ENCODE measurements around the gene CGB2.

CGB2 gene

GRCh38 chr19:49031642-49032301 lies at the start of gene CGB2:
Gene CGB2 (plus strand): TSS chr19:49031890. CDS start chr19:49032096, 206 bp downstream.
- peak; percentile 55 for DNase-seq

DNA sequence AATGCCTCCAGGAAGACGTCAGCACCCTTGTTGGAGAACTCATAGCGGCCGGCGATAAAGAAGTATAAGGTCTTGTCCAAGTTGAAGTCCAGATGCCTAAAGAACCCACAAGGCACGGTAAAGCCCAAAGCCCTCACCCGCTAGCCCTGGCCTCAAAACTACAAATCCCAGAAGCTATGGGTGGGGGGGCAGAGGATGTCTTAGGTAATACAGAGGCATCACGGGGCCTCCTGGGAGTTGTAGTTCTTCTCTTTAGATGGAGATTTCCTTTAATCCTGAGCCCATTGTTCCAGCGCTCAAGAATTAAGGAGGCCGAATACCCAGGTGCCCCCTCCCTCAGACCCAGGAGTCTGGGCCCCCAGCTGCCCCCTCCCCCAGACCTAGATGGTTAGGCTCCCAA lies 49.4 kb upstream of the CGB2 start:
- DNase-seq: no peak

- DNase-seq: no peak
Measured at GRCh38 chr19:48985711-48986110, 46.0 kb upstream of the CGB2 start.

DNA sequence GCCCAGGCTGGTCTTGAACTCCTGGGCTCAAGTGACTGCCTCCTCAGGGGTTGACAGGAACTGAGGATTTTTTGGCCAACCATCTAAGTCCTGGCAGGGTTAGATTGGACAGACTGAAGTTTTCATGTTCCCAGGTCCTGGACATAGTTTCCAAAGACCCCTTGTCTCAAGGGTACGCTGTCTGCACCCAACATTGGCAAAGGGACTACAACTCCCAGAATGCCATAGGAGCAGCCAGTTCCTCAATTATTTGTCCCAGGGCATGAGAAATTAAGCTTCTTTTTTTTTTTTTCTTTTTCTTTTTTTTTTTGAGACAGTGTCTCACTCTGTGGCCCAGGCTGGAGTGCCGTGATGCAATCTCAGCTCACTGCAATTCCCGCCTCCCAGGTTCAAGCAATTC lies 45.5 kb upstream of the CGB2 start:
- no peak for DNase-seq

GRCh38 chr19:48987323-48987722 lies 44.4 kb upstream of the CGB2 start:
- DNase-seq: no peak

DNA sequence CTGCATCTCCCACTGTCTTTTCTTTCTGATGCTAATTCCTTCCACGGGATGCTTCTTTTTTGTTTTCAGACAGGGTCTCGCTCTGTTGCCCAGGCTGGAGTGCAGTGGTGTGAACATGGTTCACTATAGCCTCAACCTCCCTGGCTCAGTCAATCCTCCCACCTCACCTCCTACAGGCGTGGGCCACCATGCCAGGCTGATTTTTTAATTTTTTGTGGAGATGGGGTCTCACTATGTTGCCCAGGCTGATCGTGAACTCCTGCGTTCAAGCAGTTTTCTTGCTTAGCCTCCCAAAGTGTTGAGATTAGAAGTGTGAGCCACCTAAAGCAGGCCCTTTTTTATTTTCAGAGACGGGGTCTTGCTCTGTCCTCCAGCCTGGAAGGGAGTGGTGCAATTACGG lies 43.4 kb upstream of the CGB2 start:
- DNase-seq: no peak

DNA sequence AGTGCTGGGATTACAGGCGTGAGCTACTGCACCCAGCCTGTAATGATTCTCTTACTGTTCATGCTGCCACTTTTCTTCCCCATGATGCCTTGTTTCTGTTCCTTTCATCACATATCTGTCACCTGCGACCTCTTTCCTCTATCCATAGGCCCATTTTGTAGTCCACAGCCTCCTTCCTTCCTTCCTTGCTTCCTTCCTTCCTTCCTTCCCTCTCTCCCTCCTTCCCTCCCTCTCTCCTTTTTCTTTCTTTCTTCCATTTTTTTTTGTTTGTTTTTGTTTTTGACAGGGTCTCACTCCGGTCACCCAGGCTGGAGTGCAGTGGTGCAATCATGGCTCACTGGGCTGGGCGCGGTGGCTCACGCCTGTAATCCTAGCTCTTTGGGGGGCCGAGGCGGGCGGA lies 42.8 kb upstream of the CGB2 start:
- DNase-seq: no peak

- no peak for DNase-seq
Measured at GRCh38 chr19:48989701-48990291, 41.9 kb upstream of the CGB2 start.

- no peak for DNase-seq
Measured at GRCh38 chr19:48990400-48990799, 41.3 kb upstream of the CGB2 start.

GRCh38 chr19:48991011-48991609 lies 40.6 kb upstream of the CGB2 start:
- no peak for DNase-seq

- no peak for DNase-seq
Measured at GRCh38 chr19:48991873-48992580, 39.7 kb upstream of the CGB2 start.

- peak; percentile 23 for DNase-seq
Measured at GRCh38 chr19:48992581-48993174, 39.0 kb upstream of the CGB2 start.

GRCh38 chr19:48993175-48994034 lies 38.3 kb upstream of the CGB2 start, which contains the start of the genes GYS1 and RUVBL2:
Gene GYS1 (minus strand): TSS chr19:48993309. CDS start chr19:48993112, 197 bp downstream.
Gene RUVBL2 (plus strand): TSS chr19:48993887. CDS start chr19:48993912, 25 bp downstream.
- DNase-seq: peak; percentile 99

GRCh38 chr19:48994035-48994386 lies 37.7 kb upstream of the CGB2 start:
- DNase-seq: no peak

GRCh38 chr19:48997972-48998371 lies 33.7 kb upstream of the CGB2 start:
- DNase-seq: peak; percentile 55

DNA sequence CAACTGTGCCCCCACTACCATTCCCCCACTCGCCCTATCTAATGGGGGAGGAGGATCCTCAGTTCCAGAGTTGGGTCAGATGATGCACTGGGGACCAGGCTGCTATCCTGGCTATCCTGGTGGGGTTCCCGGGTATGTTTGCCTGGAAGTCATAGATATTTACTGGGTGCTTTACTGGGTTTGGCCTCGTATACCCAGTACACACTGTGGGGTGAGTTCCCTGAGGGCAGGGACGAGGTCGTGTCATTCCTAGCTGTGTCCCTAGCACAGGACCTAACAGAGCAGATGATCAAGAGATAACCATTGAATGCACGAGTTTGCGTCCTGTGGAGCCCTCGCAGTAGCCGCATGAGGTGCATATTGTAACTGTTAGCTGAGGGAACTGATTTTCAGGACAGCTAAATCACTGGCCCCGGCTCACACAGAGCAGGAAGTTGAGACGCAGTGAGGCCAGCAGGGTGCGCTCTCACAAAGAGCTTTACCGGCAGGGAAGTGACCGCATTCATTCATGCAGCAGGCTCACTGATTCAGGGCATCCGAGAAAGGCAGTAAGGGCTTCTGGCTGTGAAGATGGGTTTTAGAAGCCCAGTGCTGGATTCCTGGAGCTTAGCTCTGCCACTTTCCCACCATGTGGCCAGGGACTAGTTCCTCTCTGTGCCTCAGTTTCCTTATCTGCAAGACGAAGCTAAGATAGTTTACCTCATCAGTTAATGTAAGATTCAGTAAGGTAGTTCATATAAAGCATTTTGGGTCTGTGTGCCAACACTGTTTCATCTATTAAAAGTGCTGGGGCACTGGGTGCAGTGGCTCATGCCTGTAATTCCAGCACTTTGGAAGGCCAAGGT lies 32.0 kb upstream of the CGB2 start:
- DNase-seq: peak; percentile 69

GRCh38 chr19:49004133-49004532 lies 27.6 kb upstream of the CGB2 start:
- DNase-seq: no peak

- no peak for DNase-seq
Measured at GRCh38 chr19:49004964-49005614, 26.6 kb upstream of the CGB2 start.

DNA sequence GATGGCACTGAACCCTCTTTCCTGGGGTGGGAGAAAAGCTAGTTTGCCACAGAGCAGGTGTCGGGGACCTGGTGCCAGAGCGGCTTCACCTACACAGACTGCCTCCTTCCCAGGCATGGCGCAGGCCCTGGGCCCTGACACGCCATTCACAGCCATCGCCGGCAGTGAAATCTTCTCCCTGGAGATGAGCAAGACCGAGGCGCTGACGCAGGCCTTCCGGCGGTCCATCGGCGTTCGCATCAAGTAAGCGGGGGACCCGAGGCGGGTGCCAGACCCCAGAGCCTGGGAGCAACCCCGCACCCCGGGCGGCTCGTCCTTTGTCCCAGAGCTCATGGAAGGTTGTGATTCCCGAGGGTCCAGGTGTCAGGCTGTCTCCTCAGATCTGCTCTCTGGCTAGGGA lies 24.8 kb upstream of the CGB2 start:
- DNase-seq: no peak

DNA sequence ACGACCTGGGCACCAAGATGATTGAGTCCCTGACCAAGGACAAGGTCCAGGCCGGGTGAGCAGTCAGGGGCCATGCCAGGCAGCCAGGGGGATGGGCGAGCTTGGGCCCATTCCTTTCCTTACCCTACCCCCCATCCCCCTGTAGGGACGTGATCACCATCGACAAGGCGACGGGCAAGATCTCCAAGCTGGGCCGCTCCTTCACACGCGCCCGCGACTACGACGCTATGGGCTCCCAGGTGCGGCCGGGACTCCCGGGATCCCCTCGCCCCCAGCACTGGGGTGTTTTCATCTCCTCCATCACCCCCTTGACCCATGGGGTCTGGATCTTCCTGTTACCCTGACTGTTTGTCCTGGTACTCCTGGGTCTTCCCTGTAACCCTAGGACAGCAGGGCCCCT lies 21.9 kb upstream of the CGB2 start:
- DNase-seq: no peak

- DNase-seq: no peak
Measured at GRCh38 chr19:49010453-49010852, 21.2 kb upstream of the CGB2 start.

Data from stimulated activated CD4-positive, alpha-beta T cell treated with anti-CD3 and anti-CD28 coated beads, Interleukin-4, amount 100 ng/mL, for 24 hours (primary cell).